Subcutaneous adipose tissue (tissue), 4 donors: ENCODE measurements around the gene IQGAP2. TPM values are rescaled to one million over a fixed set of nuclear protein-coding genes. Genes with fewer than 3 reads are reported as not detected.

ENCODE experiments used
- total RNA-seq, 4 donors: library from RNA; depleted of rRNA; stranded (reverse); fragments of >200 nt; gene quantifications; one replicate each; pipeline ENCODE4 v1.1.0, GENCODE V29; 2016
- TF ChIP-seq, protein P1 (sequence below): fragments of 450-650 bp; IDR thresholded peaks from one replicate; pipeline ENCODE4 v1.5.1; 2016; ENCODE audit warnings: low read depth, mild to moderate bottlenecking, control low read depth, antibody characterized with exemption, moderate library complexity

IQGAP2 gene
- total RNA-seq, 4 donors from 2014 or later, result 16.8 to 119 (median 57.0) TPM

DNA sequence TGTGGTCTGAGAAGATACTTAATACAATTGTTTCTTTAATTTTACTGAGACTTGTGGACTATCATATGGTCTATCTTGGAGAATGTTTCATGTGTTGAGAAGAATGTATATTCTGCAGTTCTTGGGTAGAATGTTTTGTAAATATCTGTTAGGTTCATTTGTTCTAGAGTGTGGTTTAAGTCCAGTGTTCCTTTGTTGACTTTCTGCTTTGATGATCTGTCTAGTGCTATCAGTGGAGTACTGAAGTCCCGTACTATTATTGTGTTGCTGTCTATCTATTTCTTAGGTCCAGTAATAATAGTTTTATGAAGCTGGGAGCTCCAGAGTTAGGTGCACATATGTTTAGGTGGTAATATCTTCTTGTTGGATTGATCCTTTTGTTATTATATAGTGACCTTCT, 36.1 kb downstream of the IQGAP2 start:
- TF ChIP-seq, protein P1, sequence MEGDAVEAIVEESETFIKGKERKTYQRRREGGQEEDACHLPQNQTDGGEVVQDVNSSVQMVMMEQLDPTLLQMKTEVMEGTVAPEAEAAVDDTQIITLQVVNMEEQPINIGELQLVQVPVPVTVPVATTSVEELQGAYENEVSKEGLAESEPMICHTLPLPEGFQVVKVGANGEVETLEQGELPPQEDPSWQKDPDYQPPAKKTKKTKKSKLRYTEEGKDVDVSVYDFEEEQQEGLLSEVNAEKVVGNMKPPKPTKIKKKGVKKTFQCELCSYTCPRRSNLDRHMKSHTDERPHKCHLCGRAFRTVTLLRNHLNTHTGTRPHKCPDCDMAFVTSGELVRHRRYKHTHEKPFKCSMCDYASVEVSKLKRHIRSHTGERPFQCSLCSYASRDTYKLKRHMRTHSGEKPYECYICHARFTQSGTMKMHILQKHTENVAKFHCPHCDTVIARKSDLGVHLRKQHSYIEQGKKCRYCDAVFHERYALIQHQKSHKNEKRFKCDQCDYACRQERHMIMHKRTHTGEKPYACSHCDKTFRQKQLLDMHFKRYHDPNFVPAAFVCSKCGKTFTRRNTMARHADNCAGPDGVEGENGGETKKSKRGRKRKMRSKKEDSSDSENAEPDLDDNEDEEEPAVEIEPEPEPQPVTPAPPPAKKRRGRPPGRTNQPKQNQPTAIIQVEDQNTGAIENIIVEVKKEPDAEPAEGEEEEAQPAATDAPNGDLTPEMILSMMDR, result no peak

- TF ChIP-seq, protein P1, result no peak
These were observed 36.8 kb downstream of the IQGAP2 start for GRCh38 chr5:76439929-76440328.

GRCh38 chr5:76441101-76441500, 38.0 kb downstream of the IQGAP2 start:
- TF ChIP-seq, protein P1, result no peak

DNA sequence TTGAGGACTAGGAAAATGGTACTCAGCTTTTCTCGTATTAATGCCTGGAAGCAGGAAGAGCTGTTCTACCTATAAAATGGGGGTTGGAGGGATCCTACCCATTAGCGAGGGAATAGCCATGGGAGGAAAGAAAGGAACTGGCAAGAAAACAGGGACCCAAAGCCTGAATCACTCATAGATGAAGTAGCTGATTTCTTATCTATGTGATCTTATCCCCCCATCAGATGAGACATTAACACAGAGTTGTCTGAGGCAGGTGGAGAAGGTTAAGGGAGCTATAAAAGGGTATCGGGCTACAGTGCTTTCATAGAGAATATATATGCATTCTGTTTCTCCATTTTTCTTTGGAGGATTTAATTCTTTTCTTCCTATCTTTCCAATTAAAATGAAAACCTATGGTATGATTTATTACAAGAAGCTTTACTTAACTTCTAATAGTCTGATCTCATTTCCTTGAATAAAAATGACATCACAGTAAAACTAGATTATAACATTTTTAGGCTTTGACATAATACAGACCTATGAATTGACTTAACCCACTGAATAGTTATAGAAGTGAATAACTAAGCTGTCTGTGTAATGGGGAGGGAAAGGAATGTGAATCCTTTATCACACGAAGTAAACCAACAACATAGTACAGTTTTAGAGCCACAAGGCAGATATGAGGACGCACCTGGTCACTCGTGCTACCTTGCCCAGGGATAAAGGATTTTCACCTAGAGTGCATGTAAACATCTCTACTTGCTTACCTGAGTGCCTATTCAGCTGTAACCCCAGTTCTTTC, 39.0 kb downstream of the IQGAP2 start:
- TF ChIP-seq, protein P1, result no peak

DNA sequence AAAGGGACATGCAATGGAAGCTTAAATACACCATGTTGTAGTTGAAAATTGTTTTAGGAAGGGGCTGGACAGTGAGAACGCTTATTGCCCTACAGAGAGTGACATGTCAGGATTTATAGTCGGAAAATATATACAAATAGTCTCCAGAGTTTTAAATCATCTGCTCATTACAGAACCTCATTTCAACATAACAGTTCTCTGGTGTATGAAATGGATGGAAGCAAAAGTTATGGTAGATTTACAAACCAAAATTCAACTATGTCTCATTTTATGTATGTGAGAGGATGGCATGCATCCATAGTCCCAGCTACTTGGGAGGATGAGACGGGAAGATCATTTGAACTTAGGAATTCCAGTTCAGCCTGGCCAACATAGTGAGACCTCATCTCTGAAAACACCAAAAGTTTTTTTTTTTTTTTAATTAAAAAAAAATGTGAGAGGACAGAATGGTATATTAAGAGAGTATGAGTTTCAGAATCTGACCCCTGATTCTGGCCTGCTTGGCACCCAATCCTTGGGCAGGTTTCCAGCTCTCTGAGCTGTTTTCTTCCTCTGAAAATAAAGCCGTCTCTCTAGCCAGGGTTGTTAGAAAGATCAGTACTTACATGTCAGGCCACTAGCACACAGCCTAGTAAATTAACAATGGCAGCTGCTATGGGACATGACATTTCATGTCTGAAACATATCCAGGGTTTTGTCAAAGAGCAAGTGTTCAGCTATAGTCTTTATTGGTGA, 40.1 kb downstream of the IQGAP2 start:
- TF ChIP-seq, protein P1, result no peak

DNA sequence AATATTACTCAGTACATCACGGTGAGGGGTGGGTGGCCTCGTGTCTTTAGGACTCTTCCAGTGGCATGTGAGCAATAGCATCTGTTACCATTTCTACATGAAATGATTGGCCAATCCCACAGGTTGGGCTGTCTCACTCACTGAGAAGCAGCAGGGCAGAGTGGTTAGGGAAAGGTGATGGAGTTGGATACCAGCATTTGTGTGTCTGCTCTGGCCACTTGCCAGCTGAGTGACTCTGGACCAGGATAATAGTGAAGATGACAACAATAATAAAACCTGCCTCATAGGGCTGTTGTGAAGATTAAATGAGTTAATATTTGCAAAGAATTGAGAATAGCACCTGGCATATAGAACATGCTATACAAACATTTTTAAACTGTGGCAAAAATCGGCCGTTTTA, 42.0 kb downstream of the IQGAP2 start:
- TF ChIP-seq, protein P1, result no peak

GRCh38 chr5:76445830-76446229, 42.7 kb downstream of the IQGAP2 start:
- TF ChIP-seq, protein P1, result no peak
